Muscle of leg (tissue), 16 donors: ENCODE measurements around the gene RUFY3. TPM values are rescaled to one million over a fixed set of nuclear protein-coding genes. Genes with fewer than 3 reads are reported as not detected.
"Not testable (repeated sequence)": the region's sequence is repeated elsewhere in the genome, so short reads cannot be mapped to it uniquely, and the experiment has no call there.

Experiments used
- DNase-seq: peaks from one replicate; pipeline ENCODE4 v3.0.0; 2013
- H3K27ac ChIP-seq: one replicate; pipeline ENCODE4 v1.5.1; 2013; ENCODE audit warnings: mild to moderate bottlenecking, low read length, control low read depth
- H3K27me3 ChIP-seq: one replicate; pipeline ENCODE4 v1.6.1; 2013; ENCODE audit warnings: low read length; ENCODE audit not compliant: control insufficient read depth, insufficient read depth
- H3K36me3 ChIP-seq: one replicate; pipeline ENCODE4 v1.6.1; 2013; ENCODE audit warnings: low read length; ENCODE audit not compliant: control insufficient read depth, insufficient read depth
- H3K4me1 ChIP-seq: one replicate; pipeline ENCODE4 v1.6.1; 2013; ENCODE audit warnings: low read length; ENCODE audit not compliant: control insufficient read depth, insufficient read depth
- H3K4me3 ChIP-seq: one replicate; pipeline ENCODE4 v1.5.1; 2013; ENCODE audit warnings: low read length, control low read depth
- H3K9me3 ChIP-seq: replicated peaks from 2 replicates; pipeline ENCODE4 v1.6.1; 2013; ENCODE audit warnings: low read depth, low read length; ENCODE audit not compliant: control insufficient read depth
- WGBS: methylation state at CpG from one replicate; pipeline ENCODE4 v1.1.5; 2013; ENCODE audit warnings: missing lambda C conversion rate; ENCODE audit not compliant: insufficient coverage; 5-methylcytosine and 5-hydroxymethylcytosine counted together
- long read RNA-seq, 11 donors: transcript quantifications; one replicate each; lab custom pipeline, GENCODE V29; 2026
- polyA plus RNA-seq, 8 donors: library from polyadenylated mRNA; unstranded; fragments of 120-200 nt; gene quantifications; one replicate each; pipeline versions ENCODE4 v1.2.1 to v1.2.3, GENCODE V29; 2013; ENCODE audit warnings: inconsistent platforms in 1 of 8, low replicate concordance in 1 of 8; ENCODE audit not compliant: insufficient read length in 8 of 8, insufficient read depth in 1 of 8
- total RNA-seq: library from RNA; stranded (reverse); fragments of 120-200 nt; gene quantifications from one replicate; pipeline ENCODE4 v1.2.4, GENCODE V29; 2013

The RUFY3 gene
- 81.3 TPM for total RNA-seq
- polyA plus RNA-seq = 100 to 1,000 TPM in 1 of 8 donors, 10 to 100 TPM in 7; 47.7 to 102 (median 68.7) TPM
- long read RNA-seq, donor 1, partial matches to known transcripts = 0 of 1 reads
- long read RNA-seq, donor 1, other reads (novel, unspliced or antisense) = 0 of 1 reads
- long read RNA-seq, donor 2, partial matches to known transcripts = 0 of 1 reads
- long read RNA-seq, donor 2, other reads (novel, unspliced or antisense) = 0 of 1 reads
- long read RNA-seq, donor 3, partial matches to known transcripts = 0 of 3 reads
- long read RNA-seq, donor 3, other reads (novel, unspliced or antisense) = 0 of 3 reads
- long read RNA-seq, donor 4, partial matches to known transcripts = 0 of 2 reads
- long read RNA-seq, donor 4, other reads (novel, unspliced or antisense) = 0 of 2 reads
- long read RNA-seq, donor 5, transcript RUFY3-203 (12 exons, 2,143 nt) = major isoform, 5 of 5 reads
- long read RNA-seq, donor 5, partial matches to known transcripts = 0 of 5 reads
- long read RNA-seq, donor 5, other reads (novel, unspliced or antisense) = 0 of 5 reads
- long read RNA-seq, donor 6, partial matches to known transcripts = 6 of 12 reads
- long read RNA-seq, donor 6, other reads (novel, unspliced or antisense) = 0 of 12 reads
- long read RNA-seq, donor 7, full-length matches to known transcripts = 2 of 2 reads
- long read RNA-seq, donor 7, partial matches to known transcripts = 0 of 2 reads
- long read RNA-seq, donor 7, other reads (novel, unspliced or antisense) = 0 of 2 reads
- long read RNA-seq, donor 8, partial matches to known transcripts = 0 of 2 reads
- long read RNA-seq, donor 8, other reads (novel, unspliced or antisense) = 0 of 2 reads
- long read RNA-seq, donor 9, partial matches to known transcripts = 0 of 1 reads
- long read RNA-seq, donor 9, other reads (novel, unspliced or antisense) = 0 of 1 reads
- long read RNA-seq, donor 10, partial matches to known transcripts = 127 of 192 reads
- long read RNA-seq, donor 10, other reads (novel, unspliced or antisense) = 55 of 192 reads
- long read RNA-seq, donor 11, partial matches to known transcripts = 0 of 3 reads
- long read RNA-seq, donor 11, other reads (novel, unspliced or antisense) = 0 of 3 reads

DNA sequence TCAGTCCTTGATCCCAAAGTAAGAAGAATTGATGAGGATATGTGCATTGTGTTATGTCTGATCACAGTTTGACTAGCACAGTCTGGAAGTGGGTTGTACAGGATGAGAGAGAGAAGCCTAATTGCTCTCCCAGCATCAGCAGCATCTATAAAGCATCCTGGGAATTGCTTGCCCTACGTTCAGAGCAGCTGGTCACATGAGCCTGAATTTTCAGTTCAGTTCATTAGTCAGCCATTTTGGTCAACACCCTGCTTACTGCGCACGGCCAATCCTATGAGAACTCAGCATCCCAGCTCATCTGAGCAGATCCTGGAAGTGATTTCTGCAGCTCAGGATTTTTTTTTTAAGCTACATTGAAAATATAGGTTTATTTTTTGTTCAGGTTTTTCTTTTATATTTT, at the start of gene RUFY3:
Gene RUFY3 (plus strand): TSS at position 218 of the 400 bp plus-strand sequence. CDS start 610 bp downstream, outside the sequence.
- DNase-seq = peak; percentile 97
- Histone ChIP-seq H3K27me3 (no peaks in the 10 kb centered on the region), H3K9me3 (no peaks in the 10 kb centered on the region), H3K36me3 (peaks cover 4% of the 10 kb centered on the region), H3K27ac (peak within 1 kb of the TSS; percentile 92), H3K4me3 (peak within 1 kb of the TSS; percentile 53), H3K4me1 (peaks cover 10% of the 10 kb centered on the region)
- WGBS = 0% methylated on average over 1 of the region's 3 CpGs

GRCh38 chr4:70674191-70674590, 47.6 kb upstream of the RUFY3 start:
- DNase-seq = no peak
- Histone ChIP-seq H3K36me3 (no peaks in the 10 kb centered on the region), H3K4me3 (no peak overlapping the region), H3K4me1 (no peaks in the 10 kb centered on the region), H3K27ac (no peak overlapping the region), H3K27me3 (no peaks in the 10 kb centered on the region), H3K9me3 (no peaks in the 10 kb centered on the region)

GRCh38 chr4:70674731-70675130, 47.0 kb upstream of the RUFY3 start:
- no CpG with 5 or more reads among the region's 1 CpG for WGBS
- DNase-seq = no peak
- Histone ChIP-seq H3K27ac (no peak overlapping the region), H3K27me3 (no peaks in the 10 kb centered on the region), H3K4me1 (no peaks in the 10 kb centered on the region), H3K9me3 (no peaks in the 10 kb centered on the region), H3K36me3 (no peaks in the 10 kb centered on the region), H3K4me3 (no peak overlapping the region)

- Histone ChIP-seq H3K4me1 (no peaks in the 10 kb centered on the region), H3K4me3 (no peak overlapping the region), H3K27ac (no peak overlapping the region), H3K36me3 (no peaks in the 10 kb centered on the region), H3K27me3 (no peaks in the 10 kb centered on the region), H3K9me3 (no peaks in the 10 kb centered on the region)
- DNase-seq = no peak
- WGBS = 78% methylated on average over 3 of the region's 6 CpGs
Measured at GRCh38 chr4:70676554-70677090, 45.1 kb upstream of the RUFY3 start.

DNA sequence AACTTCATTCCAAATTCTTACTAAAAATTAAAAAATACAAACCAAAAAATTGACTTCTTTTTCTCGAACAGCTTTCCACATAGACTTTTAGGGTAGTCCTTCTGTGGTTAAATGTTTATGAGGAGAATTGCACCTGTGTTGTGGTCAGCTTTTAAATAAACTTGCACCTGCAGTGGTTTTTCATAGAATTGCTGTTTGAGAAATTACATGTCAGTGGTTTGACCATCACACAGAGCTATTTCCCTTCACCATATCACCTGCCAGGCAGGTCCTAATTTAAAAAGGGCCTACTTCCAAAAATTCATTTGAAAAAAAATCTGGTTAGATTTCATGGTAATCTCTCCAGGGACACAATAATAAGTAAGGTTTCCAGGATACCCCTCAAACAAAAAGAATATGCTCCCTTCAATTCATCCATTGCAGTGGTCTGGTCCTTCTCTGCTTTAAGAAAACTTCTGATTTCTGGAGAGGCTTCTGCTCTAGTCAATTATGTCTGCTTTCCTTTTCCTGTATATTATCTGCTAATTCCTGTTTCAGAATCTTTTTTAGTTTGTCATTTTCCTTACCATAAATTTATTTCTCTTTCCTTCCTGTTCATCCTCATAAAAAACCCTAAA, 43.3 kb upstream of the RUFY3 start:
- Histone ChIP-seq H3K27ac (no peak overlapping the region), H3K9me3 (no peaks in the 10 kb centered on the region), H3K4me1 (no peaks in the 10 kb centered on the region), H3K27me3 (no peaks in the 10 kb centered on the region), H3K36me3 (no peaks in the 10 kb centered on the region), H3K4me3 (no peak overlapping the region)
- WGBS = no CpG with 5 or more reads among the region's 1 CpG
- DNase-seq = no peak

DNA sequence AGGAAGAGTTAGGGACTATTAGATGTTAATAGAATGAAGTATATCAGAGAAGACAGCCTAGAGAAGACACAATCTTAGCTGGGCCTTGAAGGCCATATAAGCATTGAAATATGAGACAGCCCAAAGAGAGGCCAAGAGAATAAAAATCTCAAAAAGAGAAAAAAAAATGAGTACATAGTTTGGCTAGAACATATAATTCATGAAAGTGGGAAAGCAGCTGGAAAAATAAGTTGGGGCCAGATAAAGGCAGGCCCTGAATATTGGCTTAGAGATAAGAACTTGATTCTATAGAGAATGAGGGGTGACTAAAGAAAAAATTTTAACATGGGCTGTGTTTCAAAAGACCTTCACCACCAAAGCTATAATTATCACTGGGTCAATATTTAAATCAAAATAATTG, 40.8 kb upstream of the RUFY3 start:
- H3K27ac ChIP-seq = no peak overlapping the region
- no peaks in the 10 kb centered on the region for H3K27me3 ChIP-seq
- H3K36me3 ChIP-seq = no peaks in the 10 kb centered on the region
- no peak overlapping the region for H3K4me3 ChIP-seq
- H3K4me1 ChIP-seq = no peaks in the 10 kb centered on the region
- DNase-seq = peak; percentile 21
- no peaks in the 10 kb centered on the region for H3K9me3 ChIP-seq

DNA sequence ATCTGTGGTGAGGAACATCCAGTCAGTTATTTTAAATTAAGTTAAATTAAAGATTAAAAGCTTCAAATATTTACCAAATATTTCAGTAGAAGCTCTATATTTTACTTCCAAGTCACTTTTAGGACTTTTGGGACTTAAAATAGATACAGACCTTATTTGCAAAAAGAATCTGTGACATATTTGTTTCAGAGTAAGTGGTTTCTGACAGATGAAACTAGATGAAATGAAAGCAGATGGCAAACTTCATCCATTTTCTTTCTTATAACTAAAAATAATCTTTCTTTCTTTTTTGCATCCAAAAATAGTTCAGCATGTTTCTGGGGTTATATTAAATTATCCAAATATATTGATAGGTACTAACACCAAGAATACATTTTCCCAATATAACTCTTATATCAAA, 40.1 kb upstream of the RUFY3 start:
- no peaks in the 10 kb centered on the region for H3K27me3 ChIP-seq

GRCh38 chr4:70682142-70682541, 39.6 kb upstream of the RUFY3 start:
- not testable (repeated sequence) for H3K36me3 ChIP-seq, H3K9me3 ChIP-seq, H3K4me1 ChIP-seq, DNase-seq, H3K27ac ChIP-seq, H3K27me3 ChIP-seq, H3K4me3 ChIP-seq
- 86% methylated on average over 1 of the region's 3 CpGs for WGBS

More for the DNA sequence above, 40.1 kb upstream of the RUFY3 start:
- no peak for DNase-seq
- Histone ChIP-seq H3K9me3 (no peaks in the 10 kb centered on the region), H3K27ac (no peak overlapping the region), H3K4me1 (no peaks in the 10 kb centered on the region), H3K4me3 (no peak overlapping the region), H3K36me3 (no peaks in the 10 kb centered on the region)

GRCh38 chr4:70687392-70687791, 34.4 kb upstream of the RUFY3 start:
- peaks cover 6% of the 10 kb centered on the region for H3K36me3 ChIP-seq
- H3K4me1 ChIP-seq = peaks cover 10% of the 10 kb centered on the region
- no peak for DNase-seq
- H3K27ac ChIP-seq = peak overlapping the region; percentile 96
- no peaks in the 10 kb centered on the region for H3K27me3 ChIP-seq
- WGBS = 25% methylated on average over 4 of the region's 13 CpGs
- no peaks in the 10 kb centered on the region for H3K9me3 ChIP-seq
- H3K4me3 ChIP-seq = peak overlapping the region; percentile 87
